Activated CD4-positive, CD25-positive, alpha-beta regulatory T cell treated with anti-CD3 and anti-CD28 coated beads, Interleukin-2, amount 50 U/mL, for 16 hours (primary cell): ENCODE data around the gene PREX1.
"Not testable (repeated sequence)": the region's sequence is repeated elsewhere in the genome, so short reads cannot be mapped to it uniquely, and the experiment has no call there.

ENCODE experiments used
- DNase-seq: peaks from one replicate; pipeline ENCODE4 v3.0.0-alpha.2; 2020; ENCODE audit warnings: low read depth, low spot score

Gene PREX1

DNA sequence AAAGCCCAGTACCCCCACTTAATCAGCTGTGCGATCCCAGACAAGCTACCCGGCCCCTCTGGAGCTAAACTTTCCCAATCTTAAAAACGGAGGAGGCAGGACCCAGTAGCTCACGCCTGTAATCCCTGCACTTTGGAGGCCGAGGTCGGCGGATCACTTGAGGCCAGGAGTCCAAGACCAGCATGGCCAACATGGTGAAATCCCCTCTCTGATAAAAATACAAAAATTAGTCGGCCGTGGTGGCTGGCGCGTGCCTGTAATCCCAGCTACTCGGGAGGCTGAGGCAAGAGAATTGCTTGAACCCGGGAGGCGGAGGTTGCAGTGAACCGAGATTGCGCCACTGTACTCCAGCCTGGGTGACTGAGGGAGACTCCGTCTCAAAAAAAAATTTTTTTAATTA is 1.3 kb downstream of the PREX1 start:
- DNase-seq = not testable (repeated sequence)

DNA sequence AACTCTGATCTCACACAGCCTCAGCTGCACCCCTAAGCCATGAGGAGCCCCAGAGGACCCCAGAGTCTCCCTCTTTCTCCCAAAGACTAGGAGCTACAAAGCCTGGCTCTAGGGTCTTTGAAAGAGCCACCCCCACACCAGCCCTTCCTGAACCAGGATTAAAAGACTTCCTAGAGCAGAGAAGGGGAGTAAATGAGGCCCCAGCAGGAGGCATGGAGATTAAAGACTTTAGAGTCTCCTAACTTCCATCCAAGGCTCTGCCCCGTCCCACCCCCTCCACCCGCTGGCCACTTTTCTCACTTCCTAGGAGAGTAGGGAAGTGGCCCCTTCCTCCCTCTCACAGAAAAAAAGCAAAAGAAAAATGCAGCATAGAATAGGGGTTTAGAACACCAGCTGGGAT is 1.7 kb downstream of the PREX1 start:
- no peak for DNase-seq

DNA sequence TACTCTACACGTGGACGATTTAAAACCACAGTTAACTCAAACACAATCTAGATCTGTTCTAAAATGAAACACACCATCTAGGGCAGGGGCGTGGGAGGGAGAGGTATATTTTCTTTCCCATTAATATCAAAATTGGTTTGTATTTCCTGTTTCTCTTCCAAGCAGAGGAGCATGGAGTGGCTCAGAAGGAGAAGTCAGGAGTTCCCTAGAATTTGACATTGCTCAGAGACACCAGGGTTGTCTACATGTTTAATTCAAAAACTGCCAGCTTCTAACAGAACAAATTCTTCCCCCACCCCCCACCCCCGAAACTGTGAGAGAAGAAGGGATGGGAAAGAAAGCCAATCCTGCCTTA is 2.3 kb downstream of the PREX1 start:
- no peak for DNase-seq

DNA sequence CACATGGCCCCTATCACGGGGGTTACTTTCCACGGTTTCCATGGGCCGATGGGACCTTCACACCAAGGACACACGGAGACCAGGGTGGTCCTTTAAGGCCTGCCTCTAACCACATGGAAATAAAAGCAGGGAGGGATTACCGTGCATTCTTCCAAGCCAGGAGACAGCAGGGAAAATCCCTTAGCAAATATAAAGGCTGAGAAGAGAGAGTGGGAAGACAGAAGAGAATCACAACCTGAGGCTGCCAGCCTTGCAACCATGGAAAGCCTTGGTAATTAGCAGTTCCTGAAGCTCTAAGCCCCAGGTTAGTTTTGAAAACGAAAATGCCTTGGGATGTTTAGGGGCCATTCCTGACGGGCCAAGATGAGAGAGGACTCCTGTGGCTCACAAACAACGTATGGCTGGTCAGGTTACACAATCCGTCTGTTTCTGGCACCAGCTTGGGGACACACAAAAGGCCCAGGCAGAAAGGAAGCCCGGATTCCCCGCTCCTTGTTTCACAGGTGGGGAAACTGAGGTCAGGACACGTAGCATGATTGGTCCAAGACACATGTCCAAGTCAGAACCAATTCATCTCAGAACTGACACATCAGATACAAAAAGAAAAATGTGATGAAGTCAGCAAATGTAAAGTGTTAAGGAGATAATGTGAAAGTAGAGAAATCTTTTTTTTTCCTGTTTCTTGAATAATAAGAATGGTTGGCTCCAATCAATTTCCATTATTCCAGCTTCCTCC is 2.8 kb downstream of the PREX1 start:
- no peak for DNase-seq

DNA sequence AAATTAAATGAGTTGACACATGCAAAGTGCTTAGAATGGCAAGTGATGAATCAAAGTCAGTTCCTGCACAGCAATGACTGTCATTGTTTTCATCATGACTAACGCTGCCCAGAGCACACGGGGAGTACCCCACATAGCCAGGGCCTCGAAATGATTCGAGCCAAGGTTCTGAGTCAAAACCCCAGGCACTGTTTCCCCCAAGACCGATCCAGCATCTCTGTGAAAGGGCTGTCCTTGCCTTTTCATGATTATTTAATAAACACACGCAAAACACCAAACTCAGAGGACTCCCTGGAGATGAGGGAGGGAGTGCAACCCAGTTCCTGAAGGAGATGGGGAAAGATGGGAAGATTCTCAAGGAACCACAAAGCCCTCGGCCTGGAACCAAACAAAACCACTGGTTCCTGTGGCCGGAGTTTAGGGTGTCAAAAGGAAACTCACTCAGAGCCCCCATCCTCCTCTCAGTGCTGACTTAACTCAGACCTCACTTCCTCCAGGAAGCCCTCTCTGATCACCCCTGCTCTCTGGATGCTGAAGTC is 3.8 kb downstream of the PREX1 start:
- DNase-seq = peak; percentile 40

DNA sequence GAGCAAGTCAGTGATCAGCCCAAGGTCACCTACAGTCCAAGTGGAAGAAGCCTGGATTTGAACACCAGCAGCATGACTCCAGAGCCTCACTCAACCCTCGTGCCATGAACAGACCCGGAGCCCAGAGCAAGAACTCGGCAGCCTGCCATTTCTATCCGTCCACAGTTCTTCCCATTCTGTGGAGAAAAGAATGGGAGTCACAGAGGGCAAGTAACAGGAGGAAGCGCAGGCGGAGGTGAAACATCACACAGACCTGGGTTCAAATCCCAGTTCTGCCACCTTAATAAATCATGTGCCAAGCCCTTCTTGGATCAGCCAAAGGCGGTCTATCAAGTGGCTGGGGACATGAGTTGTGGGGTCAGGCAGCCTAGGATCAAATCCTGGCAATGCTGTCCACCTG is 4.3 kb downstream of the PREX1 start:
- DNase-seq = no peak

DNA sequence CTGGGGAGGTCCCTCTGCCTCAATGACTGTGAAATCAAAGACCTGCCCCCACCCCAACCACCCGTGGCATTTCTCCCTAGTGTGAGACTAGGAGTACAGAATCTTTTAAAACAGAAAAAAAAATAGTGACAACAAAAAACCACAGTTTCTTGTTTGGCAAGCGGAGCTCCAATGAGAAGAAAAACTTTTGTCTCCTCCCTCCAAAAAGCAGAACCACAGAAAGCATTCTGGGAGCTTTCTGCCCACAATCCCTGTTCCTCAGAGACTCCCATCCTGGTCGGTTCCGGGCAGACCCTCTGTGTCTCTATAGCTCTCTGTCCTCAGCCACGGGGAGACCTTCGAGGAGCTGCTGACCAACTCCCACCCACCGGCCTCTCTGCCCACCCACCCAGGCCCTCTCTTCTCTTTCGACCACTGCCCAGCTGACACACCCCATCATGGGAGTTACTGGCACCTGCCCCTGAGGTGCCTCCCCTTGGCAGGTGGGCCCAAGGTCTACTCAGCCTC is 4.9 kb downstream of the PREX1 start:
- no peak for DNase-seq

DNA sequence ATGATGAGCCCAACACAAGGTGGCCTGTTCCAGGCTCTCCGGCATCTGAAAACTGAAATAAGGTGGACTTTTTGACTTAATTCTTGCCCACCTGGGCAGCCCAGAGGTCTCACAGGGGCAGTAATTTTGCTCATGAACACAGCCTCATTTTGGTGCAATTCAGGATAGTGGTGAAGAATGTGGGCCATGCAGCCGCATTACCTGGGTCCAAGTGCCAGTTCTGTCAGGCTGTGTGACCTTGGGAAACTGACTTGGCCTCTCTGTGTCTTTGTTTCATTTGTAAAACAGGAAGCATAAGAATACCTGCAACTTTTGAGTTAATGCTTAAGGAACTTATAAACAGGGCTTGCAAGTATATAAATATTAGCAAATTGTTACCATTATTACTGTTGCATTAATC is 5.6 kb downstream of the PREX1 start:
- no peak for DNase-seq

DNA sequence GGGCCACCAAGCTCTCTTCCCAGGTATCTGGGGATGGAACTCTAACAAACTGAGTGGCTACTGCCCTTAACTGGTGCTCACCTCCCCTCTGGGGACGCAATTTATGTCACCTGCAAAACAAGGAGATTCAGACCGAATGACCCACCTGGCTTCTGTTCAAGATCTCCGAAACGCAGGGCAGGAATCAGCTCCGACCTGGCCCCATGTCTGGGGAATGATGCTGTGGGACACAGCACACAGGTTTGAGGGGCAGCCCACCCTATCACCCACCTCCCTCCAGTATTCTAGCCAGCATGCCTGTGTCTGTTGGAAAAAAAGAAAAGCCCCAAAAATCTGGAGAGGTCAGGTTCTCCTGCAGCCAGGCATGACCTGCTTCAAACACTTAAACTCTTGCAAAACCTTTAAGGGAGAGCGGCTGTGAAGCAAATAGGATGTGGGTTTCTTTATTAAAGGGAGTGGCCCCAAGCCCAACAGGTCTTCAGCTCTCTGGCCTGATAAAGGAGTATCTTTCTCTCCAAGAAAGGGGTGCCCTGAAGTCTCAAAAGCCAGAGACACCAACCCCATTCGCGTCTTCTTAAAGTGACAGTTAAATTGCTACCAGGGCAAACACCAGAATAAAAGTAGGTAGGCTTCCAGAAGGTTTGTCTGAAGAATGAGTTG is 6.4 kb downstream of the PREX1 start:
- no peak for DNase-seq

DNA sequence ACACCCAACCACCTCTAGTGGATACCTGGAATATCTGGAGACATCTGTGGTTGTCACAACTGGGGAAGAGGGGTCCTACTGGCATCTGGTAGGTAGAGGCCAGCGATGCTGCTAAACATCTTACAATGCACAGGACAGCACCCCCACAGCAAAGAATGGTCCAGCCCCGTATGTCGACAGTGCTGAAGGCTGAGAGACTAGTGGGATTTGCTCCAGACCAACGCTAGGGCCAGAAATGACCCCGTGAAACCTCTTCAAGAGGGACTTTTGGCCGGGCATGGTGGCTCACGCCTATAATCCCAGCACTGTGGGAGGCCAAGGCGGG is 7.2 kb downstream of the PREX1 start:
- DNase-seq = no peak

DNA sequence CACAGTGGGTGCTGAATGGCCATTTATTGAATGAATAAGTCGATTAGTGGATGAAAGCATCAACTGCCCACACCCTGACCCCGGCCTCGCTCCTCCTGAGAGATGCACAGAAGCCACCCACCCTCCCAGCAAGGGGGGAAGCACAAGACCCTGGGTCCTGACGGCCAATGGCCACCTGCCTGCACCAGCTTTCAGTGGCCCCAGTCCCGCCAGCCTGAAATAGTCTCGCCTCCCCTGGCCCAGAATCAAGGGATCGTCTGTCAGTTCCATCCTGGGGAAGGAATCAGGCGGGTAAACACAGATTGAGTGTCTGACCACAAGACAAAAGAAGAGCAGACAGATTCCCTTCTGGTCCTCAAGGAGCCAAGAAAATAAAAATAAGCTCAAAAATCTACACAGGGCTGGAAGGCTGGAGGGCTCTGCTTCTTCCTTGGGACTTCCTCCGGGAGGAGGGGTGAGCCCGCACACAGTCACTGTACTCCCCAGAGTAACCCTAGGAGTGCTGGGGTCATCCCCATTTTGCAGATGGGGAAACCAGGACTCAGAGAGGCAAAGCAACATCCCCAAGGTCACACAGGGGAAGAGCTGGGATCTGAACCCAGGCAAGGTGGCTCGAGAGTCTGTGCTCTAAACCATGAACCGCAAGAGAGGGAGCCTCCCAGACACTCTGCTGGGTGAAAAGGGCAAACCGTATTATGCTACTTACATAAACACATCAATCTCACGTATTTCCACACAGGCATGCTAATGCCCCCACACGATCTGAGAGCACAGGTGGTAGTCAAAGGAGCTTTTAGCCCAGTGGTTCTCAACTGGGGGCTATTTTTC is 7.8 kb downstream of the PREX1 start:
- DNase-seq = no peak

DNA sequence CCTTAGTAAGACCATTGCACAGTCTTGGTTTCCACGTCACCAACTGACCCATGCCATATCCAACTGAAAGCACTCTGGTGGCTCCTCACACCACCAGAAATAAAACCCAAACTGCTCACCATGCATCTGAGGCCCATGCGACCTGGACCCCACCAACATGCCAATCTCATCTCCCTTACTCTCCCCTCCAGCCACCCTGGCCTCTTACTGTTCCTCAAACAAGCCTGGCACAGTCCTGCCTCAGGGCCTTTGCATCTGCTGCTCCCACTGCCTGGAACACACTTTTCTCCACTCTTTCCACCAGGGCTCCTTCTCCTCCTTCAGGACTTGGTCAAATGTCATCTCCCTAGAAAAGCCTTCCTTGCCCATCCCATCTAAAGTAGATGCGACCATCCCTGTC is 8.7 kb downstream of the PREX1 start:
- DNase-seq = no peak

DNA sequence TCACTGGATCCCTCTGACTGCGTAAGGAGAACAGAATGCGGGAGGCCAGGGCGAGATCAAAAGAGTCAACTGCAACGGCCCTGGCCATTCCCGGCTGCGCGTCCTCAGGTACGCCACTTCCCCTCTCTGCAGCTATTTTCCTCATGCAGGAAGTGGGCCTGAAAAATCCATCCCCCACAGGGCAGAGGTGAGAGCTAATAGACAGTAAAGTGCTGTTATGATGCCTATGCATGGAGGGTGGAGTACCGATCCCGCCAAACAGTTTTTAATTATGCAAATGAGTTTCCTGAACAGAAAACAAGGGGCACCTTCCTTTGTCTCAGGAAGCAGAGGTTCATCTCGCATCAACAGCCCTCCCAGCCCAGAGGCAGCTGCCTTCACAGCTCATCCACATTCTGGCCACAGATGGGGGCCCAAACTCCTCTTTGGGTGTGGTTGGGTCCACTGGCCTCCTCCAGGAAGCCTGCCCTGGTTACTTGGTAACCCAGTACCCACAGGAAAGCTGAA is 9.3 kb downstream of the PREX1 start:
- DNase-seq = no peak

DNA sequence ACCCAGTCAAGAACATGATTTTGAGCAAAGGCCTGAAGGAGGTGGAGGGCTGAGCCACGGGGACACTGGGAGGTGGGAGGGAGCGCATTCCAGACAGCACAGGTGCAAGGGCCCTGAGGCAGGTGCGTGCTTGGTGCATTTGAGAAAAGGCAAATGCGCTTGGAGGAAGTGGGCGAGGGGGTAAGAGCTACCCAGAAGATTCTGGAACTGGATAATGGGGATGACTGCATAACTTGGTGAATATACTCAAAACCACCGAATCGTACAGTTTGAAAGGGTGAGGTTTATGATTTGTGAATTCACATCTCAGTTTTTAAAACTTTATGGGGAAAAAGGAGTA is 9.8 kb downstream of the PREX1 start:
- DNase-seq = no peak

DNA sequence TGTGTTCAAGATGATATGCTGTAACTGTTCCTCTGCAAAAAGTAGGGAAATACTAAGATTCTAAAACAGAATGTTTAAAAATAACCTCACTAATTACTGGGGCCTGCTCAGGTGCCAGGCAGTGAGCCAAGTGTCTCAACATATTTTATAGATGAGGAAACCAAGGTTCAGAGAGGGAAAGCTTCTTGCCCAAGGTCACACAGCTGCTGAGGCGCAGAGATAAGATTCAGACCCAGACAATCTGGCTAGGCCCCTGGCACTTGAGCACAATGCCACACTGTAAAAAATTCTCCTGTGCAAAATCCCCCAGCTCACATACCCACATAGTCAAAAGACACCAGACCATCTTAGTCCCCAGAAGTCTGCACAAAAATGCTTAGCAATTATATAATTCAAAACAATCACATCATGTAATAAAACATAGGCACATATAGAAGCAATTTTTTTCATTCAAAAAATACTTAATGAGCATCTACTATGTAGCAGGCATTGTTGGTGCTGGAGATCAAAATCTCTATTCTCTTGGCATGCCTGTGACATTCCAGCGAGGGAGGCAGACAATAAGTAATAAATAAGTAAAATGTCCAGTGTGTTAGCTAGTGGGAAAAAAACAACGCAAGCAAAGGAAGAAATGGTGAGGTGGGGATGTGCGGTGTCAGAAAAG is 10.3 kb downstream of the PREX1 start:
- no peak for DNase-seq

DNA sequence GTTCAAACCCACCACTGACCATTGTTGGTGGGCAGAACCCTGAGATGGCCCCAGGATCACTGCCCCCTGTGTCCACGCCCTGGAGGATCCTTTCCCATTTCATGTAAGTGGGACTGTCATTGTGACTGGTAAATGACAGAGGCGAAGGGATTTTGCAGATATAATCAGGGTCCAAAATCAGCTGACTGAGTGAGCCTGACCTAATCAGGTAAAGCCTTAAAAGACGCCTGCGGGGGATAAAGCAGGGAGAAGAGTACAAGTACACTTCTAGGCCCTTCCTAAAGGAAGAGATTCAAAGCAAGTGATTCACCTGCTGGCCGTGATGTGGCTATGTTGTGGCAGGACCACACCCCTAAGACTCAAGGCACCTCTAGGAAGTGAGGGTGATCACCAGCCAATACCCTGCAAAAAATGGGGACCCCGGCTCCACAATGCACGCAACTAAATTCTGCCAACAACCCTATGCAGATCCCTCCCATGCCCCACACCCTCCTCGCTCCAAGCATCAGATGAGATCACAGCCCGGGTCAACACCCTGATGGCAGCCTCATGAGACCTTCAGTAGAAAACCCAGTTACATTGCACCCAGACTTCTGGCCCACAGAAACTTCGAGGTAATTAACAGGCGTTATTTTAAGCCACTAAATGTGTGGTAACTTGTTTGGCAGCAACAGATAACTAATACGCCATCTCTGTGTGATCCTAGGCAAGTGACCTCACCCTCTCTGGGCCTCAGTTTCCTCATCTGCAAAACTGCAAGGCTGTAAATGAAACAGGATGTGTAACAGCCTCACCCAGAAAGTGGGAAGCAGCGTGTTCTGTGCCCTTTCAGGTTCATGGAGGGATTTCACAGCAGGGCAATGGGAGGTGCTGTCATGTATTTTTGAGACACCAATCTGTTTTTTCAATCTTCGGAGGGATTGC is 11.3 kb downstream of the PREX1 start:
- DNase-seq = no peak

DNA sequence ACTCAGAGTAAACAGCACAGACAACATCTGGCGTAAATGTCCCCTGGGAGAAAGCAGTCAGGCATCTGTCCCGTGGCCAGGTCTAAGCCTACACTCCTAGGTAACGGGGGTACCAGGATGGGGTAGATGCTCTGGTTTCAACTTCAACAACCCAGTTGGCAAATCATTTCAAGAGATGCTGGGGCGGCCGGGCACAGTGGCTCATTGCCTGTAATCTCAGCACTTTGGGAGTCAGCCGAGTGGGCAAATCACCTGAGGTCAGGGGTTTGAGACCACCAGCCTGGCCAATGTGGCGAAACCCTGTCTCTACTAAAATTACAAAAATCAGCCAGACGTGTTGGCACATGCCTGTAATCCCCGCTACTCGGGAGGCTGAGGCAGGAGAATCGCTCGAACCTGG is 12.3 kb downstream of the PREX1 start:
- no peak for DNase-seq

DNA sequence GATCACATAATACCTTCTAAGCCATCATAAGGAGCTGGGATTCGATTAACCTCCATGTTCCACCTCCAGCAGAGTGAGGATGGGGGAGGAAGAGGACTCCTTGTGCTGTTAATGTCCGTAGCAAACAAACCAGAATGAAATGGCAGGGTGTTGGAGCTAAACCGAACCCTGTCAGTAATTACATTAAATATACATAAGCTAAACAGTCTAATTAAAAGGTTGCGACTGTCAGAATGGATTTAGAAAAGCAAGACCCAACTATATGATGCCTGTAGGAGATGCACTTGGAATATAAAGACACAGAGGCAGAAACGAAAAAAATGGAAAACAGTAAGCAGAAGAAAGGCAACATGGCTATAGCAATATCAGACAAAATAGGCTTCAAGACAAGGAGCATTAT is 13.2 kb downstream of the PREX1 start:
- DNase-seq = no peak

DNA sequence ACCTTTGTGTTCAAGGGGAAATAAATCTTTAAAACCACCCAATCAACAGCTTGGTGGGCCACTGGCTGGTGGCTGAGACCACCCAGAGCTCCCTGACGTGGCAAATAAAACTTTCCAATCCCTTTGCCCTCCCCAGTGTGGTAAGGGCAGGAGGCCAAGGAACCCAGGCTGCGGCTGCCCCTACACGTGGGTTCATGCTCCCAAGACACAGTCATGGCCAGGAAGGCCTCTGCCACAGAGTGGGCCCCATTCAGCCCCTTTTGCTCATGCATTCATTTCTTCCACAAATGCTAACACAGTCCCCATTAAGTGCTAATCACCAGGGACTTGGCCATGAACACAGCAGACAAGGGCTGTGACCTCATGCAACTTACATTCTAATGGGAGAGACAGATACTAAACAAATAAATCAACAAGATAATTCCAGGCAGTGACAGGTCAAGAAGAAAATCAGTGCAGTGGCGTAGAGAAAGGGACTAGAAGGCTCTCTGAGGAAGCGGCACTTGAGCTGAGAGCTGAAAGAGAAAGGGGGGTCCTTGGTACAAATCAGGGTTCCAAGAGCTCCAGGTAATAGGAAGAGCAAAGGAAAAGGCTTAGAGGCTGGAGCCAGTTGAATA is 13.8 kb downstream of the PREX1 start:
- DNase-seq = no peak

DNA sequence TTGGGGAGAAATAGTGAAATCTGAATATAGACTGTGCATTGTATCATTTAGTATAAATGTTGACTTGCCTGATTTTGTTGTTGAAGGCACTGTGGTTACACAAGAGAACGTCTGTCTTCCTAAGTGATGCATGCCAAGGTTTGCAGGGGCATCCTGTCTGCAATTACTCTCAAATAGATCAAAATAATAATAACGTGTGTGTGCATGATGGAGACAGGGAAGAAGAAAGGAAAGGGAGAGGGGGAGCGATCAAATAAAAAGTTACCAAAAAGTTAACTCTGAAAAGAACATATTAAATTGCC is 14.4 kb downstream of the PREX1 start:
- DNase-seq = no peak
